Neuronal stem cell (in vitro differentiated cells): ENCODE measurements around the gene COPG1.

ENCODE experiments used
- DNase-seq: peaks from one replicate; pipeline ENCODE4 v3.0.0-alpha.2; 2013; ENCODE audit warnings: low spot score
- H2AFZ ChIP-seq: one replicate; pipeline ENCODE4 v1.6.1; 2013; ENCODE audit warnings: mild to moderate bottlenecking, low read length, inconsistent platforms
- H2AK5ac ChIP-seq: 2 replicates; pipeline ENCODE4 v1.6.1; 2013; ENCODE audit warnings: low read depth, mild to moderate bottlenecking, inconsistent platforms, low read length, moderate library complexity, mixed read lengths
- H2BK120ac ChIP-seq: 2 replicates; pipeline ENCODE4 v1.6.1; 2013; ENCODE audit warnings: low read depth, mild to moderate bottlenecking, inconsistent platforms, low read length, moderate library complexity, mixed read lengths
- H2BK12ac ChIP-seq: one replicate; pipeline ENCODE4 v1.6.1; 2013; ENCODE audit warnings: low read length, inconsistent platforms
- H2BK15ac ChIP-seq: 2 replicates; pipeline ENCODE4 v1.6.1; 2013; ENCODE audit warnings: mild to moderate bottlenecking, low read length, inconsistent platforms, mixed read lengths
- H2BK5ac ChIP-seq: one replicate; pipeline ENCODE4 v1.6.1; 2013; ENCODE audit warnings: inconsistent platforms, mild to moderate bottlenecking, low read length, moderate library complexity
- H3K14ac ChIP-seq: one replicate; pipeline ENCODE4 v1.6.1; 2013; ENCODE audit warnings: low read length, inconsistent platforms
- H3K18ac ChIP-seq: 2 replicates; pipeline ENCODE4 v1.6.1; 2013; ENCODE audit warnings: low read length, inconsistent platforms
- H3K23ac ChIP-seq: 2 replicates; pipeline ENCODE4 v1.6.1; 2013; ENCODE audit warnings: low read depth, mild to moderate bottlenecking, mixed read lengths, low read length, inconsistent platforms; ENCODE audit not compliant: poor library complexity
- H3K27ac ChIP-seq: replicated peaks from 3 replicates; pipeline ENCODE4 v1.5.1; 2013; ENCODE audit warnings: low read length, inconsistent platforms
- H3K27me3 ChIP-seq, 3 experiments: 2 replicates each; pipeline ENCODE4 v1.6.1; 2013; ENCODE audit warnings: low read length in 3 of 3, mild to moderate bottlenecking in 2 of 3, inconsistent platforms in 1 of 3, low read depth in 1 of 3, mixed read lengths in 1 of 3, moderate library complexity in 1 of 3; ENCODE audit not compliant: control insufficient read depth in 3 of 3, insufficient read depth in 3 of 3
- H3K36me3 ChIP-seq, 2 donors: replicated peaks in 1 of 2; 2 replicates each; pipeline ENCODE4 v1.6.1; 2013; ENCODE audit warnings: low read length in 2 of 2; ENCODE audit not compliant: control insufficient read depth in 2 of 2, insufficient read depth in 2 of 2
- H3K4ac ChIP-seq: 2 replicates; pipeline ENCODE4 v1.6.1; 2013; ENCODE audit warnings: inconsistent platforms, mild to moderate bottlenecking, low read length, moderate library complexity
- H3K4me1 ChIP-seq, 2 donors: 1 replicate in 1 of 2; 2 replicates in 1 of 2; pipeline ENCODE4 v1.6.1; 2013; ENCODE audit warnings: low read length in 2 of 2, low read depth in 1 of 2; ENCODE audit not compliant: control insufficient read depth in 2 of 2, insufficient read depth in 1 of 2
- H3K4me2 ChIP-seq: one replicate; pipeline ENCODE4 v1.6.1; 2013; ENCODE audit warnings: mild to moderate bottlenecking, low read length, inconsistent platforms; ENCODE audit not compliant: insufficient read depth, poor library complexity, severe bottlenecking
- H3K4me3 ChIP-seq, 2 donors: 2 replicates each; pipeline ENCODE4 v1.5.1; 2013; ENCODE audit warnings: low read length in 2 of 2, mild to moderate bottlenecking in 2 of 2, inconsistent platforms in 1 of 2, moderate library complexity in 1 of 2
- H3K79me1 ChIP-seq: one replicate; pipeline ENCODE4 v1.6.1; 2013; ENCODE audit warnings: low read depth, mild to moderate bottlenecking, inconsistent platforms, low read length, moderate library complexity
- H3K9ac ChIP-seq: one replicate; pipeline ENCODE4 v1.6.1; 2013; ENCODE audit warnings: mild to moderate bottlenecking, low read depth, low read length, inconsistent platforms; ENCODE audit not compliant: poor library complexity
- H3K9me3 ChIP-seq, 2 donors: replicated peaks in 1 of 2; 2 replicates each; pipeline versions ENCODE3 to v1.6.1; 2013; ENCODE audit warnings: low read length in 2 of 2, mild to moderate bottlenecking in 2 of 2, inconsistent platforms in 1 of 2, low read depth in 1 of 2, mixed read lengths in 1 of 2, moderate library complexity in 1 of 2; ENCODE audit not compliant: control insufficient read depth in 2 of 2, insufficient read depth in 1 of 2
- H4K8ac ChIP-seq: one replicate; pipeline ENCODE4 v1.6.1; 2013; ENCODE audit warnings: low read depth, mild to moderate bottlenecking, inconsistent platforms, low read length, moderate library complexity
- H4K91ac ChIP-seq: one replicate; pipeline ENCODE4 v1.6.1; 2013; ENCODE audit warnings: low read length, low read depth, mild to moderate bottlenecking, inconsistent platforms; ENCODE audit not compliant: poor library complexity
- WGBS, 2 donors: extraction: QIAGEN DNeasy Blood & Tissue Kit; methylation state at CpG; one replicate each; pipeline ENCODE4 v1.1.7; 2013; ENCODE audit warnings: missing lambda C conversion rate in 2 of 2, mixed read lengths in 1 of 2; ENCODE audit not compliant: insufficient read length in 2 of 2, insufficient replicate concordance in 1 of 2; ENCODE audit errors: extremely low coverage in 2 of 2; 5-methylcytosine and 5-hydroxymethylcytosine counted together

The COPG1 gene

GRCh38 chr3:129280183-129280582 lies 30.8 kb downstream of the COPG1 start:
- Histone ChIP-seq H3K27ac (no peak overlapping the region), H3K4me1 (peaks cover 7% of the 10 kb centered on the region in 2 donors), H3K9ac (no peak overlapping the region), H4K8ac (no peak overlapping the region), H3K4me2 (no peak overlapping the region), H2AFZ (no peak overlapping the region), H3K79me1 (peaks cover 2% of the 10 kb centered on the region), H3K27me3 (no peaks in the 10 kb centered on the region), H2BK120ac (no peak overlapping the region), H3K36me3 (peaks cover 9 to 70% of the 10 kb centered on the region in 2 donors), H4K91ac (no peak overlapping the region), H2AK5ac (no peak overlapping the region), H3K9me3 (no peaks in the 10 kb centered on the region), H3K4ac (no peak overlapping the region), H3K4me3 (peak overlapping the region in 1 of 2 donors; percentile 95), H3K18ac (no peak overlapping the region), H3K23ac (no peak overlapping the region), H2BK12ac (no peak overlapping the region), H2BK5ac (no peak overlapping the region), H2BK15ac (no peak overlapping the region), H3K14ac (no peak overlapping the region)
- DNase-seq: no peak
- WGBS, 2 donors: no CpG with 5 or more reads among the region's 2 CpGs

- H4K91ac ChIP-seq: no peak overlapping the region
- H3K18ac ChIP-seq: no peak overlapping the region
- no peak overlapping the region for H3K23ac ChIP-seq
- H2AK5ac ChIP-seq: no peak overlapping the region
- no peak overlapping the region for H2BK12ac ChIP-seq
- H2AFZ ChIP-seq: no peak overlapping the region
- no peak overlapping the region for H3K4me3 ChIP-seq
- no peak for DNase-seq
- H2BK5ac ChIP-seq: no peak overlapping the region
- H4K8ac ChIP-seq: no peak overlapping the region
- no peak overlapping the region for H3K14ac ChIP-seq
- no peak overlapping the region for H2BK15ac ChIP-seq
- no peak overlapping the region for H2BK120ac ChIP-seq
- no peak overlapping the region for H3K4me2 ChIP-seq
- H3K9ac ChIP-seq: no peak overlapping the region
- peaks cover 2% of the 10 kb centered on the region for H3K79me1 ChIP-seq
- H3K4me1 ChIP-seq: peaks cover 7% of the 10 kb centered on the region in 2 donors
- peaks cover 10 to 62% of the 10 kb centered on the region in 2 donors for H3K36me3 ChIP-seq
- no peak overlapping the region for H3K4ac ChIP-seq
- no peak overlapping the region for H3K27ac ChIP-seq
- no peaks in the 10 kb centered on the region for H3K27me3 ChIP-seq
- H3K9me3 ChIP-seq: no peaks in the 10 kb centered on the region
- no CpG with 5 or more reads among the region's 5 CpGs for WGBS, 2 donors
Observed at GRCh38 chr3:129281726-129282125, 32.3 kb downstream of the COPG1 start.

- H3K9ac ChIP-seq: no peak overlapping the region
- no peak for DNase-seq
Observed at GRCh38 chr3:129282727-129283327, 33.4 kb downstream of the COPG1 start.

GRCh38 chr3:129286081-129286480 lies 36.7 kb downstream of the COPG1 start:
- H3K36me3 ChIP-seq: peaks cover 20 to 81% of the 10 kb centered on the region in 2 donors
- DNase-seq: no peak

More at GRCh38 chr3:129282727-129283327, 33.4 kb downstream of the COPG1 start:
- no peak overlapping the region for H4K91ac ChIP-seq
- peaks cover 2% of the 10 kb centered on the region for H3K79me1 ChIP-seq
- no peaks in the 10 kb centered on the region for H3K9me3 ChIP-seq
- H3K23ac ChIP-seq: no peak overlapping the region
- H2BK120ac ChIP-seq: no peak overlapping the region
- H3K27me3 ChIP-seq: no peaks in the 10 kb centered on the region
- peaks cover 5 to 6% of the 10 kb centered on the region in 2 donors for H3K4me1 ChIP-seq
- H3K27ac ChIP-seq: no peak overlapping the region
- no CpG with 5 or more reads among the region's 6 CpGs for WGBS, 2 donors
- H2BK5ac ChIP-seq: no peak overlapping the region
- no peak overlapping the region for H3K4me2 ChIP-seq
- no peak overlapping the region for H3K18ac ChIP-seq
- H2BK12ac ChIP-seq: no peak overlapping the region
- H3K4me3 ChIP-seq: no peak overlapping the region
- no peak overlapping the region for H4K8ac ChIP-seq
- H3K14ac ChIP-seq: no peak overlapping the region
- H2BK15ac ChIP-seq: no peak overlapping the region
- no peak overlapping the region for H2AFZ ChIP-seq
- no peak overlapping the region for H3K4ac ChIP-seq
- H2AK5ac ChIP-seq: no peak overlapping the region
- peaks cover 10 to 62% of the 10 kb centered on the region in 2 donors for H3K36me3 ChIP-seq

More at GRCh38 chr3:129286081-129286480, 36.7 kb downstream of the COPG1 start:
- Histone ChIP-seq H2BK12ac (no peak overlapping the region), H3K4me2 (no peak overlapping the region), H4K91ac (no peak overlapping the region), H3K27ac (no peak overlapping the region), H2AFZ (no peak overlapping the region), H4K8ac (no peak overlapping the region), H3K4me1 (no peaks in the 10 kb centered on the region), H2BK5ac (no peak overlapping the region), H3K27me3 (no peaks in the 10 kb centered on the region), H2BK120ac (no peak overlapping the region), H3K9me3 (no peaks in the 10 kb centered on the region), H3K14ac (no peak overlapping the region), H3K23ac (no peak overlapping the region), H3K4ac (no peak overlapping the region), H3K4me3 (no peak overlapping the region), H3K18ac (no peak overlapping the region), H3K9ac (no peak overlapping the region), H3K79me1 (no peaks in the 10 kb centered on the region), H2BK15ac (no peak overlapping the region), H2AK5ac (no peak overlapping the region)
- WGBS, 2 donors: no CpG with 5 or more reads among the region's 2 CpGs
